Measurements from ENCODE around the gene KCNIP2.

Gene KCNIP2

GRCh38 chr10:101843032-101844021 lies at the start of gene KCNIP2:
TSS of gene KCNIP2 (minus strand) at chr10:101843800. CDS start at chr10:101843568, 232 bp downstream.
- DNase-seq, result no peak

- no peak for DNase-seq
Measured at GRCh38 chr10:101892782-101893391, 49.3 kb upstream of the KCNIP2 start.

GRCh38 chr10:101889256-101890210 lies 45.9 kb upstream of the KCNIP2 start:
- DNase-seq, result peak; percentile 44

- DNase-seq, result no peak
Measured at GRCh38 chr10:101888251-101888949, 44.8 kb upstream of the KCNIP2 start.

GRCh38 chr10:101887775-101888174 lies 44.2 kb upstream of the KCNIP2 start:
- DNase-seq, result no peak

- no peak for DNase-seq
Measured at GRCh38 chr10:101886521-101887312, 43.1 kb upstream of the KCNIP2 start.

- DNase-seq, result no peak
Measured at GRCh38 chr10:101881036-101881774, 37.6 kb upstream of the KCNIP2 start.

GRCh38 chr10:101880232-101880573 lies 36.6 kb upstream of the KCNIP2 start:
- DNase-seq, result no peak

GRCh38 chr10:101879456-101880231 lies 36.0 kb upstream of the KCNIP2 start:
- DNase-seq, result no peak

- no peak for DNase-seq
Measured at GRCh38 chr10:101878869-101879268, 35.3 kb upstream of the KCNIP2 start.

- no peak for DNase-seq
Measured at GRCh38 chr10:101875068-101875688, 31.6 kb upstream of the KCNIP2 start.

GRCh38 chr10:101874252-101874651 lies 30.7 kb upstream of the KCNIP2 start:
- no peak for DNase-seq

- DNase-seq, result no peak
Measured at GRCh38 chr10:101867931-101868330, 24.3 kb upstream of the KCNIP2 start.

GRCh38 chr10:101859530-101859929 lies 15.9 kb upstream of the KCNIP2 start:
- DNase-seq, result no peak

GRCh38 chr10:101858723-101859500 lies 15.3 kb upstream of the KCNIP2 start:
- DNase-seq, result no peak

- DNase-seq, result no peak
Measured at GRCh38 chr10:101857802-101858476, 14.3 kb upstream of the KCNIP2 start.

- no peak for DNase-seq
Measured at GRCh38 chr10:101856626-101857025, 13.0 kb upstream of the KCNIP2 start.
